SIG-M5 treated with dmso at 0.1 percent for 504 hours (cell line): ENCODE results near the gene NCAPG2.
"Not testable (repeated sequence)": the region's sequence is repeated elsewhere in the genome, so short reads cannot be mapped to it uniquely, and the experiment has no call there.

Source experiments
- DNase-seq: peaks from one replicate; lab custom pipeline; 2025; ENCODE audit not compliant: unreplicated experiment; lab: John Stamatoyannopoulos, UW

The NCAPG2 gene

DNA sequence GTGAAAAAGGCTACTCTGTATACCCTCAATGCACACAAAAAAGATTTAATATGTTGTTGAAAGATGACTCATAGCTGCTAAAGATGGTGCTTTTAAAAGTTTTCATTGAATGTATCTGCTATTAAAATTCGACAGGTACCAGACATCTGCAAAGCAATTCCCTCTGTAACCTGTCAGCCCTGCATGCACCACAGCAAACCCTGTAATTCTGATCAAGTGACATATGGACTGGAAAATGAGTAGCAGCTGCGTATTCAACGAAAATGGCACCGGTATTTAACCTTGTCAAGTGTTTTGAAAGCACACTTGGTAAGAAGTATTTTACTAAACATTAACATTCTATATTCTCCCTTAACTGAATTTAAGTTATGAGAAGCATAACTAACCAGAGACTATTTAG, 58.8 kb downstream of the NCAPG2 start:
- DNase-seq: no peak

GRCh38 chr7:158642149-158642548, 62.5 kb downstream of the NCAPG2 start:
- DNase-seq: no peak

DNA sequence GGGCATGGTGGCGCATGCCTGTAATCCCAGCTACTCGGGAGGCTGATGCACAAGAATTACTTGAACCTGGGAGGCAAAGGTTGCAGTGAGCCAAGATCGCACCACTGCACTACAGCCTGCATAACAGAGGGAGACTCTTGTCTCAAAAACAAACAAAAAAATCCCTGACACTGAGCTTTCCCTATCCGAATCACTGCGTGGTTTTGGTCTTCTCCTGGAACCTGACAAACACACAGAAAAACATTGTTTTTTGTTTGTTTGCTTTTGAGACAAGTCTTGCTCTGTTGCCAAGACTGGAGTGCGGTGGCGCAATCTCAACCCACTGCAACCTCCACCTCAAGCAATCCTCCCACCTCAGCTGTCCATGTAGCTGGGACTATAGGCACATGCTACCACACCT, 66.6 kb downstream of the NCAPG2 start:
- DNase-seq: no peak

DNA sequence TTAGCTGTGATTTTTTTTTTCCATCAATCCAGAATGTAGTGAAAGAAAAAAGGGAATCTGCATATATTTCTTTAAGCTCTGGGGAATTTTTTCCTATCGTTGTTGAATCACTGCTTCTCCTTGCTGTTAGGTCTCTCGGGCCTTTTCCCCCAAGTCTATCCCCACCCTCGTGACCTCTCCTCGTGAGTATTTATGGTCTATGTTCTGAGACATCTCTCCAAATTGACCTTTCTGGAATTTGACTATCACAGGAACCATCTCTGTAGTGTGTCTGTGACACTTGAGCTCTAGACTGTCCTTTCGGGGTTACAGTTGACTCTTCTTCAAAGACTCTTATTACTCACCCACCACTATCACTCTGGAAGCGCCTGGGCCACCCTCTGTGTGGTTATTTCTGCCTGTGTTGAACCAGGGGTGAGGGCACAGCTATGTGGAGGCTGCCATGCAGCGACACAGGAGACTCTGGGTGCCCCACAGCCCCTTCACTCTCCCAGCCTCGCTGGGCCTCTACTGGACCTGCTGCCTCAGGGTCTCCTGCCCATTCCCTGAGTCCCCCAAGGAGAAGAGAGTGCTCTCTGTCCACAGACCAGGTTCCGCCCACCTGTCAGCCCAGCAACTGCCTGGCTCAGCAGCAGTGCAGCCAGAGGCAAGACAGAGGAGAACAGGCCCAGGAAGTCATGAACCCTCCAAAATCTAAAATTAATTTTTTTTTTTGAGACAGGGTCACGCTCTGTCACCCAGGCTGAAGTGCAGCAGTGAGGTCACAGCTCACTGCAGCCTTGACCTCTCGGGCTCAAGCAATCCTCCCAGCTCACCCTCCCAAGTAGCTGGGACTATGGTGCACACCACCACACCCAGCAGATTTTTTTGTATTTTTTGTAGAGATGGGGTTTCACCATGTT, 71.3 kb downstream of the NCAPG2 start:
- no peak for DNase-seq

DNA sequence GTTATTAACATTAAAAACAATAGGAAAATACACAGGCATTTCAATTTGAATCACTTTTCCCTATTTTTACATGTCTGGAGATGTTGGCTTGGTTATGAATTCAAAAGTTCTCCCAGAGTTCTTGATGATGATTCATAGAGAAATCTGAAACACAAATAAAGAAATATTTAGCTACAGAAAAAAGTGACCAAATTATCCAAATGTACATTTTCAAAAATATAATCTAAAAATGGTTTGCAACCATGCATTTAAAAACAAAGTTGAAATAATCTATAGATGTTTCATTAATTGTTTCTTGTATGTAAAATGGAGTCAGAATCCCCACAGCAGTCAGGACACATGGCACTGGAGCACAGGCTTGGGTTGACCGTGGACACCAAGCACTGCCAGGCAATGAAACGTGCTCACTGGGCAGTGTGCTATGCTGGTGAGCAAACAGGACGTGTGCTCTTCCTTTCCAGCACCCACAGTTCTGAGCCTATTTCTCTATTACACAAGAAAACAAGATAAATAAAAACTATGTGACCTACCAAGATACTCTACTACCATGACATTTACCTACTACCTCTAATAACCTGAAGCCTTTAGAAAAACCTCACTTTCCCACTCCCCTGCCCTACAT, 72.9 kb downstream of the NCAPG2 start:
- DNase-seq: no peak

DNA sequence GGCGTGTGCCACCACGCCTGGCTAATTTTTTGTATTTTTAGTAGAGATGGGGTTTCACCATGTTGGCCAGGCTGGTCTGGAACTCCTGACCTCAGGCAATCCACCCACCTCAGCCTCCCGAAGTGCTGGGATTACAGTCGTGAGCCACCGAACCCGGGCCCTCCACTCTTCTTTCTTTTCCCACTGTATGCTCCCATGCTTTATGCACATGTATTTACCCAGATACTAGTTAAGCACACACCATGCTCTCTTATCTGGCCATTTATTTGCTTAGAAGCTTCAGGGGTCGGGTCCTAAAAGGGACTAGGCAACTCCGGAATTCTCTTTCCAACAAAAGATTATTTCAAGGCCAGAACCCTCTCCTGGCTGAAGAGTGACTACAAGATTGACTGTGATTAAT, 78.3 kb downstream of the NCAPG2 start:
- DNase-seq: not testable (repeated sequence)

DNA sequence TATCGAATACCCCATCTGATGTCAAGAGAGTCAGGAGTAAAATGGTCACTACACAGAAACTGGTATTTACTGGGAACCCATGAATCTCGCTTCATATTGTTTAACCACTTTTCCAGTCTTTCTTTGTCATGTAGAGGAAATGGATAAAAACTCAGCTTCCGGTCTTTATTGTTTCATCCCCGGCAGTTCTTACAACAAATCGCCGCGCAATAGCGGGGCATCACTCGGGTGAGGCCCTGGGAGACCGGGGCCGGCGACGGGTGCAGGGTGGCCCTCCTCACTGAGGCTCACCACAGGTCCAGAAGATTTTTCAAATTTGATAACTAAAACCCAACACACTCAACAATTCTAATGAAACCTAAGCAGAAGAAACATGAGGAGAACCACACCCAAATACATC, 81.4 kb downstream of the NCAPG2 start:
- DNase-seq: no peak

DNA sequence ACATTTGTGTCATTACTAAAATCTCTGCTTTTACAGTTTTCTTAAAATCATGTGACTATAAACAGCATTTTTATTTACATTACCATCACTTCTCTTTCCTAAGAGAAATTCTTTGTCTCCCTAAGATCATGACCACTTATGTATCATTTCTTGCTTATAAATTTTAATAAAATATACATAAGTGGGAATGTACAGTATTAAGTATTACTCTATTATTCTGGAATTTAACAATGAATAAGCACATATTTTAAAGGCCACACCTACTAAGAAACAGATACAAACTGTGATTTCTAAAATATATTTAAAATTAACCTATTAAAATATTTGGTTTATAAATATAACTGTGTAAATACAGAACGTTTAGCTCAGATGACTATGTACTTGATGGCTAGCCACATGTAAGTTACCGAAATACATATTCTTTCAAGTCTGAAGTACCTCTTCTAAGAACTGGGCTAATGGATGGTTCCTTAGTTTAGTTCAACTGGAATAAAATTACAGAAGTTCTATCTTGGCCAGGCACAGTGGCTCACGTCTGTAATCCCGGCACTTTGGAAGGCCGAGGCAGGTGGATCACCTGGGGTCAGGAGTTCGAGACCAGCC, 83.7 kb downstream of the NCAPG2 start:
- DNase-seq: no peak

DNA sequence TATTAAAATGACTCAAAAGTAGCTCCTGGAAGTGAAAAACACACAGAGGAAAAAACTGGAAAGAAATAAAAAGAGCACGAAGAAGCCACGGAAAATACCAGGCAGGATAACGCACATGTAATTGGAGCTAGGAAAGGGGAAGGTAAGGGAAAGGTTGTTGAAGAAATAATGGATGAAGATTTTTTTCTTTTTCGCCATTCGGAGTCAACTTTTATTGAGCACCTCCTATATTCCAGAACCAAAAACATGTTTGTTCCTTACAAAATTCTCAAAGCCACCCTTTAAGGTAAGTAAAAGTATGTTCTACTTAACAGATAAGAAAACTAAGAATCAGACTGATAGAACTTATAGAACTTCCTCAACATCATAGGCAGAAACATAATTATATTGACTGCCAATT, 84.2 kb downstream of the NCAPG2 start:
- DNase-seq: no peak

DNA sequence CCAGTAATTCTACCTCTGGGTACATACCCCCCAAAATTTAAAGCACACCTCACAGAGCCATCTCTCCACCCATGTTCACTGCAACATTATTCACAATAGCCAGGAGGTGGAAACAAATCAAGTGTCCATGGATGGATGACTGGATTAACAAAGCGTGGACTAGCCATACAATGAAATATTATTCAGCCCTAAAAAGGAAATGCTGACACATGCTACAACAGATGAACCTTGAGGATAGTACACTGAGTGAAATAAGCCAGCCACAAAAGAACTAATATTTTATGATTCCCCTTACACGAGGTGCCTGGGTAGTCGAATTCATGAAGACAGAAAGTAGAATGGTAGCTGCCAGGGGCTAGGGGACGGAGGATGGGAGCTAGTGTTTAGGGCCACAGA, 85.9 kb downstream of the NCAPG2 start:
- no peak for DNase-seq

DNA sequence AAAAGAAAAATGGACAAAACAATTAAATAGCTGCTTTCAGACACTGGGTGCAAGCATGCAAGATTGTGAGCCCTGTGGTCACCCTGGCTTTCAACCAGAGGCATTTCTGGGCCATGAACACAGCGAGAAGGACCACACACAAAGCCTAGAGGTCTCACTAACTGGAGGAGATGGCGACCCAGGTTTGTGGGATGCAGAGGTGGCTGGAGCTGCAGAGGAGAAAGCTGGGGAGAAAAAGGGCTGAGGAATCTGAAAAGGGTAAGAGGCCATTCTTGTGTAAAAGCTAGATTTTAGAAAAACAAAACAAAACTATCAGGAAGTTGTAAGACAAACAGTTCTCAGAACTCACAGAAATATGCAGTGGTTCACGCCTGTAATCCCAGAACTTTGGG, 86.9 kb downstream of the NCAPG2 start:
- DNase-seq: no peak

DNA sequence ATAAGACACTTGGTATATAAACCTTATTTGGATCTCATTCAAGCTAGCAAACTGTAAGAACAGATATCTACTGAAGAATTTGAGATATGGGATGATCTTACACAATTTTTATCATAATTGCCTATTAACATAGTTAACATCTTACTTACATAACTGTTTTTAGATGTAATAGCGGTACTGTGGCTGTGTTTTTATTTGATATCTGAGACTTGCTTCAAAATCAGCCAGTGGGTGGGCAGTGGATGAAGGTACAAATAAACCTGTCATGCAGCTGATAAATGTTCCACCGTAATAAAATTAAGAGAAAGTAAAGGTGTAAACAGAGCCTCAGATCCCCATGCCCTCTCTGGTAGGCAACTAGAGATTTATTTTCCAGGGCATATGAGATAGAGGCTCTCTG, 88.6 kb downstream of the NCAPG2 start:
- DNase-seq: no peak

DNA sequence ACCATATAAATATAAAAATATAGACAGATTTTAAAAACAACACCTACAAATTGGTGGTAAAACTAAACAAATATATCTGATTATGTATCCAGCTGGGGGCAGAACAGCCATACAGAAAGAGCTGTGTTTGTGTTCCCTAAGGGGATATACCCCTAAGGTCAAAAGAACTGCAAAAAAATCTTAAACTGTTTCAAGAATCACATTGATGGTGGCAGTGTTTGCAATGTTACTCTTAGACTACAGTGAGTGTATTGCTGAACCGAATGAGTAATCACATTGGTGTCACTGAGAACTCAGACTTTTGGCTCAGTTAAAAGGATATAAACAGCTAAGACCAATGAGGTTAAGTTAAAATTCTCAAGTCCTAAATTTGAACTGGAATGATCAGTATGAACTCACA, 89.9 kb downstream of the NCAPG2 start:
- DNase-seq: no peak

- peak; percentile 13 for DNase-seq
These were observed 91.1 kb downstream of the NCAPG2 start for GRCh38 chr7:158613481-158613880.

GRCh38 chr7:158612546-158612945, 92.1 kb downstream of the NCAPG2 start:
- no peak for DNase-seq

- DNase-seq: no peak
These were observed 93.1 kb downstream of the NCAPG2 start for GRCh38 chr7:158611541-158611940.

DNA sequence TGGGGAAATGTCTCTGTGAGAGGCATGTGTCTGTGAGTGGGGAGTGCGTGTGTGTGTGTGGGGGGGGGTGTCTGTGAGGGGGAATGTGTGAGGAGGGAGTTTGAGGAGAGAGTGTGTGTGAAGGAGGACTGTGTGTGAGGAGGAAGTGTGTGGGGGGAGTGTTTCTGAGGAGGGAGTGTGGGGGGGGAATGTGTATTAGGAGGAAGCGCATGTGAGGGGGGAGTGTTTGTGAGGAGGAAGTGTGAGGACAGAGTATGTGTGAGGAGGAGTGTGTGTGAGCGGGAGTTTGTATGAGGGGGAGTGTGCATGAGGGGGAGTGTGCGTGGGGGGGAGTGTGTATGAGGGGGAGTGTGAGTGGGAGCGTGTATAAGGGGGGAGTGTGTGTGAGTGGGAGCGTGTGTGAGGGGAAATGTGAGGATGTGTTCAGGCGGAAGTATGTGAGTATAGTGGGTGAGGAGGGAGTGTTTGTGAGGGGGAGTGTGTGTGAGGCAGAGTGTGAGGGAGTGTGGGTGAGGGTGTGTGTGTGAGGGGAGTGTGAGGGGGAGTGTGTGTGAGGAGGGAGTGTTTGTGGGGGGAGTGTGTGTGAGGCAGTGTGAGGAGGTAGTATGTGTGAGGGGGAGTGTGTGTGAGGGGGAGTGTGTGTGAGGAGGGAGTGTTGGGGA, 95.2 kb downstream of the NCAPG2 start:
- no peak for DNase-seq

GRCh38 chr7:158607563-158607962, 97.0 kb downstream of the NCAPG2 start:
- DNase-seq: no peak

DNA sequence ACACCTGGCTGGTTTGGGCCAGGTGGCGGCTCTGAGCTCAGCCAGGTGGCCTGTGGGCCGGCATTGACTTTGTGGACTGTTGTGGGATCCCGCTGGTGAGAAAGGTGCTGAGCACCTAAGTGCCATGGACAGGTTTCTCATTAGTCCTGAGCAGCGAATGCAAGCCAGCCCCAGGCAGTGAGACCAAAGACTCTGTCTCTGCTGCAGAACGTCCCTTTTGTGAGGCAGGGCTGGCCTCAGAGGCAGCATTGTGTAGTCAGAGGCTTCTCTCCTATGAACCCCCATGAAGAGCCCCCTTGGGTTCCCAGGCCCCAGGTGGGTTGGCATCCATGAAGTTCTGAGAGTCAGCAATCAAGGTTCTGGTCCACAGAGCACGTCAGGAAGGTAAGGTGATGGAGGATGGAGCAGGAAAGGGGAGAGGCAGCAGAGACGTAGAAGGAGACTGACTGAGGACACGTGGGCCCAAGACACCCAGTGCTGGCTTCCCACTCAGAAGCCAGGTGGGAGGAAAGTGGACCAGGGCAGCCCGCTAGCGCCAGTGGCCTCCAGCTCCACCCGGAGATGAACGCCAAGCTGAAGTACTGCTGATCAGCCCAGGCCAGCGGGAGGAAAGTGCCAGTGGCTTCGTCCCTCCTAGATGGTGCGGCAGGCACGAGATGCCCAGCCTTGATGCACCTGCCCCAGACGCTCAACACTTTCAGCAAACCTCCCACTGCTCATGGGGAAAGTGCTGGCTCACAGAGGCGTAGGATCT, 97.8 kb downstream of the NCAPG2 start:
- no peak for DNase-seq

GRCh38 chr7:158606129-158606528, 98.5 kb downstream of the NCAPG2 start:
- DNase-seq: no peak
